ENCODE measurements around the gene PNPLA1. TPM values are rescaled to one million over a fixed set of nuclear protein-coding genes. Genes with fewer than 3 reads are reported as not detected.

PNPLA1 gene
- total RNA-seq, 1 experiment from 2014 or later, result 0.10 TPM

GRCh38 chr6:36229223-36229622 lies 40.6 kb upstream of the PNPLA1 start:
- CTCF ChIA-PET, result no interaction called here
- Histone ChIP-seq H3K27me3 (ENCODE audit: insufficient read depth, low read length) (no peaks in the 10 kb centered on the region), H2AFZ (ENCODE audit: low read depth, low read length, poor library complexity, severe bottlenecking) (no peak overlapping the region), H3K9ac (ENCODE audit: low read length) (no peak overlapping the region), H3K9me3 (ENCODE audit: control insufficient read depth in 1 of 2, insufficient read depth in 1 of 2, low read depth in 1 of 2, low read length in 2 of 2) (no peaks in the 10 kb centered on the region), H3K4me2 (ENCODE audit: low read length) (no peak overlapping the region), H3K27ac (ENCODE audit: low read depth, low read length) (no peak overlapping the region), H4K20me1 (ENCODE audit: insufficient read depth) (no peaks in the 10 kb centered on the region), H3K9me2 (ENCODE audit: insufficient read depth) (no peaks in the 10 kb centered on the region), H3K79me2 (ENCODE audit: insufficient read depth, low read length) (no peaks in the 10 kb centered on the region), H3K4me1 (ENCODE audit: control insufficient read depth in 1 of 2, insufficient read depth in 2 of 2, low read length in 2 of 2) (no peaks in the 10 kb centered on the region), H3K4me3 (replicated peaks in 1 of 2; ENCODE audit: low read depth in 1 of 2, low read length in 2 of 2) (no peak overlapping the region), H3K36me3 (ENCODE audit: control insufficient read depth in 1 of 2, insufficient read depth in 2 of 2, low read length in 2 of 2) (peaks cover 8 to 9% of the 10 kb centered on the region in 2 experiments; a peak in 3 of 4 replicates)
- ATAC-seq, result no peak
- BruUV-seq (replicated peaks), result no TSS peak
- RAD21 ChIA-PET (ENCODE audit: low non-redundant PET in 1 of 2, low total read pairs in 2 of 2, uncharacterized antibody in 2 of 2, unreplicated experiment in 2 of 2), result no interaction called here
- no peak for DNase-seq (ENCODE audit: low read depth, low spot score)
- POLR2A ChIA-PET, result no interaction called here
- no peak for TF ChIP-seq MAX (IDR thresholded peaks at IDR 0.05)
- no peak for TF ChIP-seq ELF1 (IDR thresholded peaks at IDR 0.05; ENCODE audit: borderline replicate concordance, low read depth)
- intact Hi-C loops (cut with micrococcal nuclease), result no loop called here

- Histone ChIP-seq H2AFZ (ENCODE audit: low read depth, low read length, poor library complexity, severe bottlenecking) (no peak overlapping the region), H3K79me2 (ENCODE audit: insufficient read depth, low read length) (no peaks in the 10 kb centered on the region), H3K9ac (ENCODE audit: low read length) (no peak overlapping the region), H4K20me1 (ENCODE audit: insufficient read depth) (no peaks in the 10 kb centered on the region), H3K27ac (ENCODE audit: low read depth, low read length) (no peak overlapping the region), H3K27me3 (ENCODE audit: insufficient read depth, low read length) (no peaks in the 10 kb centered on the region), H3K4me1 (ENCODE audit: control insufficient read depth in 1 of 2, insufficient read depth in 2 of 2, low read length in 2 of 2) (no peaks in the 10 kb centered on the region), H3K9me2 (ENCODE audit: insufficient read depth) (no peaks in the 10 kb centered on the region), H3K4me2 (ENCODE audit: low read length) (no peak overlapping the region), H3K4me3 (replicated peaks in 1 of 2; ENCODE audit: low read depth in 1 of 2, low read length in 2 of 2) (no peak overlapping the region), H3K9me3 (ENCODE audit: control insufficient read depth in 1 of 2, insufficient read depth in 1 of 2, low read depth in 1 of 2, low read length in 2 of 2) (no peaks in the 10 kb centered on the region), H3K36me3 (ENCODE audit: control insufficient read depth in 1 of 2, insufficient read depth in 2 of 2, low read length in 2 of 2) (peaks cover 5 to 9% of the 10 kb centered on the region in 2 experiments; a peak in 3 of 4 replicates)
- DNase-seq (ENCODE audit: low read depth, low spot score), result no peak
- intact Hi-C loops (cut with micrococcal nuclease), result no loop called here
- BruUV-seq (replicated peaks), result no TSS peak
- ChIA-PET RAD21 (ENCODE audit: low non-redundant PET in 1 of 2, low total read pairs in 2 of 2, uncharacterized antibody in 2 of 2, unreplicated experiment in 2 of 2) (no interaction called here), CTCF (no interaction called here), POLR2A (no interaction called here)
- ATAC-seq, result no peak
- TF ChIP-seq REST (IDR thresholded peaks at IDR 0.05; ENCODE audit: low read depth) (no peak), ZBTB33 (IDR thresholded peaks at IDR 0.05; ENCODE audit: extremely low read depth, insufficient replicate concordance, low read length) (no peak), ATF3 (IDR thresholded peaks at IDR 0.05) (no peak), POLR2AphosphoS5 (IDR thresholded peaks at IDR 0.05; ENCODE audit: low read depth, low read length) (no peak), EZH2 (IDR thresholded peaks at IDR 0.05) (no peak), ELF1 (IDR thresholded peaks at IDR 0.05; ENCODE audit: borderline replicate concordance, low read depth) (no peak), YY1 (IDR thresholded peaks at IDR 0.05; ENCODE audit: extremely low read depth, insufficient replicate concordance, low read depth, low read length) (no peak)
Measured at GRCh38 chr6:36230371-36230770, 39.5 kb upstream of the PNPLA1 start.

Measured in HCT116 (cell line).